ENCODE measurements around the gene SDS. TPM values are rescaled to one million over a fixed set of nuclear protein-coding genes. Genes with fewer than 3 reads are reported as not detected.
A peak's percentile ranks its signal among the peaks of the same experiment; 100 is the strongest.

The SDS gene
- total and polyA plus RNA-seq, 8 donors, result 0.31 to 3.2 (median 0.47) TPM

- H3K4me3 ChIP-seq, result no peak overlapping the region
- DNase-seq, result no peak
- no peak for TF ChIP-seq CTCF (IDR thresholded peaks at IDR 0.05)
- no peak for ATAC-seq
- intact Hi-C loops (cut with DNase I), result loop anchor here in 1 of 2 donors (10.0 kb wide), 2 partner anchors 113 to 233 kb away; no protein-coding TSS in a partner anchor
- no peaks in the 10 kb centered on the region for H3K27me3 ChIP-seq
- no peak overlapping the region for H3K27ac ChIP-seq
- no peaks in the 10 kb centered on the region for H3K9me3 ChIP-seq
- no peaks in the 10 kb centered on the region for H3K36me3 ChIP-seq
- H3K4me1 ChIP-seq, result peaks cover 5 to 16% of the 10 kb centered on the region in 2 donors
Measured at GRCh38 chr12:113427882-113428281, 24.2 kb upstream of the SDS start.

GRCh38 chr12:113425960-113426453 is 22.3 kb upstream of the SDS start:
- TF ChIP-seq CTCF (IDR thresholded peaks at IDR 0.05), result no peak

GRCh38 chr12:113424915-113425823 is 21.5 kb upstream of the SDS start:
- TF ChIP-seq CTCF (IDR thresholded peaks at IDR 0.05), result peak; percentile 88 to 97
- peak in 3 of 4 donors; percentile 29 to 87 (median 57) for DNase-seq
- intact Hi-C loops (cut with DNase I), result loop anchor here in 1 of 2 donors (10.0 kb wide), 2 partner anchors 110 to 230 kb away; no protein-coding TSS in a partner anchor
- no peaks in the 10 kb centered on the region for H3K9me3 ChIP-seq
- no peak overlapping the region for H3K4me3 ChIP-seq
- no peak overlapping the region for H3K27ac ChIP-seq
- no peaks in the 10 kb centered on the region for H3K27me3 ChIP-seq
- H3K4me1 ChIP-seq, result peaks cover 8 to 35% of the 10 kb centered on the region in 2 donors
- no peaks in the 10 kb centered on the region for H3K36me3 ChIP-seq
- peak; percentile 56 for ATAC-seq

More at GRCh38 chr12:113425960-113426453, 22.3 kb upstream of the SDS start:
- no peaks in the 10 kb centered on the region for H3K9me3 ChIP-seq
- H3K27ac ChIP-seq, result no peak overlapping the region
- DNase-seq, result no peak
- intact Hi-C loops (cut with DNase I), result loop anchor here in 1 of 2 donors (10.0 kb wide), 2 partner anchors 111 to 231 kb away; no protein-coding TSS in a partner anchor
- H3K4me1 ChIP-seq, result peaks cover 8 to 35% of the 10 kb centered on the region in 2 donors
- H3K4me3 ChIP-seq, result no peak overlapping the region
- ATAC-seq, result no peak
- H3K27me3 ChIP-seq, result no peaks in the 10 kb centered on the region
- no peaks in the 10 kb centered on the region for H3K36me3 ChIP-seq

- Histone ChIP-seq H3K4me1 (peaks cover 8 to 35% of the 10 kb centered on the region in 2 donors), H3K9me3 (no peaks in the 10 kb centered on the region), H3K36me3 (no peaks in the 10 kb centered on the region), H3K27me3 (no peaks in the 10 kb centered on the region), H3K27ac (no peak overlapping the region), H3K4me3 (no peak overlapping the region)
- TF ChIP-seq CTCF (IDR thresholded peaks at IDR 0.05), result no peak
- DNase-seq (no peak), ATAC-seq (no peak)
- intact Hi-C loops (cut with DNase I), result loop anchor here in 1 of 2 donors (10.0 kb wide), 2 partner anchors 110 to 230 kb away; no protein-coding TSS in a partner anchor
Measured at GRCh38 chr12:113424456-113424855, 20.8 kb upstream of the SDS start.

Data from left lung (tissue), 10 donors.